HepG2 (cell line): ENCODE measurements around the gene NBR1. TPM values are rescaled to one million over a fixed set of nuclear protein-coding genes. Genes with fewer than 3 reads are reported as not detected.

ENCODE experiments used
- HIVEP1 ChIP-seq: sonication (generic); formaldehyde crosslinking; IDR thresholded peaks from 2 replicates; pipeline ENCODE4 v1.4.0; 2020; ENCODE audit warnings: mild to moderate bottlenecking, missing genetic modification reagents
- HMG20A ChIP-seq: IDR thresholded peaks from 2 replicates; pipeline ENCODE4 v1.6.1; 2016; ENCODE audit warnings: borderline replicate concordance
- NR2F1 ChIP-seq, 2 experiments: fragments of 450-650 bp in 1 of 2; formaldehyde crosslinking in 1 of 2; IDR thresholded peaks; 2 replicates each; pipeline versions ENCODE4 v1.5.0 to v1.6.1; 2016 to 2020; ENCODE audit warnings: mild to moderate bottlenecking in 1 of 2, missing compliant biosample characterization in 1 of 2, missing genetic modification reagents in 1 of 2, moderate library complexity in 1 of 2
- SMYD3 ChIP-seq: sonication (generic); formaldehyde crosslinking; IDR thresholded peaks from 2 replicates; pipeline ENCODE4 v1.8.1; 2023; ENCODE audit warnings: mild to moderate bottlenecking, missing genetic modification reagents
- TBX2 ChIP-seq: sonication (generic); formaldehyde crosslinking; IDR thresholded peaks from 2 replicates; pipeline ENCODE4 v1.5.0; 2020; ENCODE audit warnings: missing genetic modification reagents, mild to moderate bottlenecking, borderline replicate concordance
- THAP8 ChIP-seq: sonication (generic); formaldehyde crosslinking; IDR thresholded peaks from 2 replicates; pipeline ENCODE4 v1.5.1; 2020; ENCODE audit warnings: missing genetic modification reagents, mild to moderate bottlenecking, borderline replicate concordance
- ZBTB40 ChIP-seq, 2 experiments: fragments of 450-650 bp in 1 of 2; sonication (generic) in 1 of 2; formaldehyde crosslinking in 1 of 2; IDR thresholded peaks; 2 replicates each; pipeline versions ENCODE4 v1.6.1 to v1.8.0; 2016 to 2022; ENCODE audit warnings: antibody characterized with exemption in 1 of 2, mild to moderate bottlenecking in 1 of 2, missing genetic modification reagents in 1 of 2
- ZNF24 ChIP-seq: fragments of 450-650 bp; IDR thresholded peaks from 2 replicates; pipeline ENCODE4 v1.6.1; 2017; ENCODE audit warnings: antibody characterized with exemption, mild to moderate bottlenecking
- ZNF275 ChIP-seq: sonication (generic); formaldehyde crosslinking; IDR thresholded peaks from 2 replicates; pipeline ENCODE4 v1.8.0; 2022; ENCODE audit warnings: missing genetic modification reagents, mild to moderate bottlenecking, inconsistent platforms, borderline replicate concordance
- polyA plus RNA-seq, 8 experiments: library from polyadenylated mRNA; depleted of rRNA in 3 of 8; stranded (reverse) in 7 of 8; unstranded in 1 of 8; fragments of >200 nt; fragmentation: Illumina TruSeq in 4 of 8; extraction: Trizol in 4 of 8; gene quantifications; 2 replicates each; pipeline versions ENCODE4 v1.2.1 to v1.2.3, GENCODE V29; 2011 to 2016; ENCODE audit warnings: low read depth in 4 of 8, missing spikeins in 1 of 8, mixed read lengths in 1 of 8; ENCODE audit not compliant: insufficient read depth in 1 of 8
- total RNA-seq, 5 experiments: library from RNA; depleted of rRNA; stranded (reverse); fragments of >200 nt; fragmentation: Illumina TruSeq; extraction: Trizol; gene quantifications; 2 replicates each; pipeline ENCODE4 v1.2.3, GENCODE V29; 2016; ENCODE audit warnings: low read depth in 1 of 5
- TF ChIP-seq, protein P1 (sequence below): sonication (generic); formaldehyde crosslinking; IDR thresholded peaks from 2 replicates; pipeline ENCODE4 v1.5.1; 2020; ENCODE audit warnings: mild to moderate bottlenecking, missing genetic modification reagents, borderline replicate concordance

Gene NBR1
- total and polyA plus RNA-seq, 2 of the 13 experiments (the other 11 are each of a cell fraction or from before 2014, with no cell fraction given): 51.7 to 121 TPM

GRCh38 chr17:43170140-43170765 lies 761 bp upstream of the NBR1 start (continued):
- TF ChIP-seq ZNF275 (CRISPR knock-in tag) (no peak), TBX2 (CRISPR knock-in tag) (peak; percentile 51), NR2F1 (CRISPR knock-in tag; IDR thresholded peaks at IDR 0.05) (0 out of 4 replicates have a peak, but pooled peaks of 1 of the 2 experiments have one; percentile 15), ZNF24 (no peak), SMYD3 (peak; percentile 88), HMG20A (CRISPR knock-in tag) (no peak), ZBTB40 (IDR thresholded peaks at IDR 0.05) (no peak), ZBTB40 (CRISPR knock-in tag; IDR thresholded peaks at IDR 0.05) (no peak; the same call in 1 of the 2 replicates), THAP8 (0 out of 2 replicates have a peak, but pooled peaks have one; percentile 71), HIVEP1 (CRISPR knock-in tag) (peak; percentile 1; the same call in 1 of the 2 replicates)
- TF ChIP-seq, protein P1, sequence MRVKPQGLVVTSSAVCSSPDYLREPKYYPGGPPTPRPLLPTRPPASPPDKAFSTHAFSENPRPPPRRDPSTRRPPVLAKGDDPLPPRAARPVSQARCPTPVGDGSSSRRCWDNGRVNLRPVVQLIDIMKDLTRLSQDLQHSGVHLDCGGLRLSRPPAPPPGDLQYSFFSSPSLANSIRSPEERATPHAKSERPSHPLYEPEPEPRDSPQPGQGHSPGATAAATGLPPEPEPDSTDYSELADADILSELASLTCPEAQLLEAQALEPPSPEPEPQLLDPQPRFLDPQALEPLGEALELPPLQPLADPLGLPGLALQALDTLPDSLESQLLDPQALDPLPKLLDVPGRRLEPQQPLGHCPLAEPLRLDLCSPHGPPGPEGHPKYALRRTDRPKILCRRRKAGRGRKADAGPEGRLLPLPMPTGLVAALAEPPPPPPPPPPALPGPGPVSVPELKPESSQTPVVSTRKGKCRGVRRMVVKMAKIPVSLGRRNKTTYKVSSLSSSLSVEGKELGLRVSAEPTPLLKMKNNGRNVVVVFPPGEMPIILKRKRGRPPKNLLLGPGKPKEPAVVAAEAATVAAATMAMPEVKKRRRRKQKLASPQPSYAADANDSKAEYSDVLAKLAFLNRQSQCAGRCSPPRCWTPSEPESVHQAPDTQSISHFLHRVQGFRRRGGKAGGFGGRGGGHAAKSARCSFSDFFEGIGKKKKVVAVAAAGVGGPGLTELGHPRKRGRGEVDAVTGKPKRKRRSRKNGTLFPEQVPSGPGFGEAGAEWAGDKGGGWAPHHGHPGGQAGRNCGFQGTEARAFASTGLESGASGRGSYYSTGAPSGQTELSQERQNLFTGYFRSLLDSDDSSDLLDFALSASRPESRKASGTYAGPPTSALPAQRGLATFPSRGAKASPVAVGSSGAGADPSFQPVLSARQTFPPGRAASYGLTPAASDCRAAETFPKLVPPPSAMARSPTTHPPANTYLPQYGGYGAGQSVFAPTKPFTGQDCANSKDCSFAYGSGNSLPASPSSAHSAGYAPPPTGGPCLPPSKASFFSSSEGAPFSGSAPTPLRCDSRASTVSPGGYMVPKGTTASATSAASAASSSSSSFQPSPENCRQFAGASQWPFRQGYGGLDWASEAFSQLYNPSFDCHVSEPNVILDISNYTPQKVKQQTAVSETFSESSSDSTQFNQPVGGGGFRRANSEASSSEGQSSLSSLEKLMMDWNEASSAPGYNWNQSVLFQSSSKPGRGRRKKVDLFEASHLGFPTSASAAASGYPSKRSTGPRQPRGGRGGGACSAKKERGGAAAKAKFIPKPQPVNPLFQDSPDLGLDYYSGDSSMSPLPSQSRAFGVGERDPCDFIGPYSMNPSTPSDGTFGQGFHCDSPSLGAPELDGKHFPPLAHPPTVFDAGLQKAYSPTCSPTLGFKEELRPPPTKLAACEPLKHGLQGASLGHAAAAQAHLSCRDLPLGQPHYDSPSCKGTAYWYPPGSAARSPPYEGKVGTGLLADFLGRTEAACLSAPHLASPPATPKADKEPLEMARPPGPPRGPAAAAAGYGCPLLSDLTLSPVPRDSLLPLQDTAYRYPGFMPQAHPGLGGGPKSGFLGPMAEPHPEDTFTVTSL (CRISPR knock-in tag): no peak
